ENCODE results near the gene SNX25.

SNX25 gene

GRCh38 chr4:185182239-185182638 lies 27.2 kb upstream of the SNX25 start:
- ChIA-PET CTCF (no interaction called here), POLR2A (interaction anchor here (1.0 kb wide), 1 partner anchor 20 kb away, joined by 3 read pairs; no protein-coding TSS in a partner anchor)
- DNase-seq (ENCODE audit: extremely low spot score): no peak
- TF ChIP-seq ZNF384 (IDR thresholded peaks at IDR 0.05) (no peak), LEF1 (IDR thresholded peaks at IDR 0.05; ENCODE audit: borderline replicate concordance) (no peak), CTBP1 (IDR thresholded peaks at IDR 0.05; ENCODE audit: borderline replicate concordance) (no peak), FOXK2 (IDR thresholded peaks at IDR 0.05) (no peak), L3MBTL2 (conservative IDR thresholded peaks at IDR 0.05) (no peak), ARNT (IDR thresholded peaks at IDR 0.05) (no peak), BHLHE40 (IDR thresholded peaks at IDR 0.05; ENCODE audit: borderline replicate concordance) (no peak), ELF4 (IDR thresholded peaks at IDR 0.05) (no peak), SUZ12 (IDR thresholded peaks at IDR 0.05) (no peak), HDGF (IDR thresholded peaks at IDR 0.05; ENCODE audit: borderline replicate concordance) (no peak), TARDBP (IDR thresholded peaks at IDR 0.05) (no peak), SP1 (IDR thresholded peaks at IDR 0.05) (no peak), NFRKB (IDR thresholded peaks at IDR 0.05) (no peak), FOXM1 (IDR thresholded peaks at IDR 0.05; ENCODE audit: borderline replicate concordance) (no peak), FOXA1 (IDR thresholded peaks at IDR 0.05) (no peak)
- TF ChIP-seq, protein P1, sequence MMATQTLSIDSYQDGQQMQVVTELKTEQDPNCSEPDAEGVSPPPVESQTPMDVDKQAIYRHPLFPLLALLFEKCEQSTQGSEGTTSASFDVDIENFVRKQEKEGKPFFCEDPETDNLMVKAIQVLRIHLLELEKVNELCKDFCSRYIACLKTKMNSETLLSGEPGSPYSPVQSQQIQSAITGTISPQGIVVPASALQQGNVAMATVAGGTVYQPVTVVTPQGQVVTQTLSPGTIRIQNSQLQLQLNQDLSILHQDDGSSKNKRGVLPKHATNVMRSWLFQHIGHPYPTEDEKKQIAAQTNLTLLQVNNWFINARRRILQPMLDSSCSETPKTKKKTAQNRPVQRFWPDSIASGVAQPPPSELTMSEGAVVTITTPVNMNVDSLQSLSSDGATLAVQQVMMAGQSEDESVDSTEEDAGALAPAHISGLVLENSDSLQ (IDR thresholded peaks at IDR 0.05): no peak

- POLR2A ChIA-PET: interaction anchor here (1.0 kb wide), 2 partner anchors 41 to 450 kb away, joined by 3 to 4 read pairs; partner anchors contain the start of genes CENPU and SLC25A4
- CTCF ChIA-PET: interaction anchor here (0.6 to 1.8 kb wide), 24 partner anchors 9 to 1276 kb away, joined by 3 to 15 read pairs (median 3); no protein-coding TSS in a partner anchor
- peak; percentile 29 for DNase-seq (ENCODE audit: extremely low spot score)
- no peak for TF ChIP-seq CTBP1 (IDR thresholded peaks at IDR 0.05; ENCODE audit: borderline replicate concordance)
Observed at GRCh38 chr4:185183622-185184281, 25.6 kb upstream of the SNX25 start.

- POLR2A ChIA-PET: interaction anchor here (1.2 to 2.2 kb wide), 3 partner anchors 10 to 44 kb away, joined by 3 to 5 read pairs (median 5); partner anchors contain the start of gene SLC25A4
- TF ChIP-seq ZNF384 (IDR thresholded peaks at IDR 0.05) (no peak), SP1 (IDR thresholded peaks at IDR 0.05) (no peak)
- TF ChIP-seq, protein P1 (IDR thresholded peaks at IDR 0.05): peak; percentile 53; the same call in 1 of the 2 replicates
- CTCF ChIA-PET: interaction anchor here (0.6 to 1.1 kb wide), 2 partner anchors 13 to 951 kb away, joined by 3 read pairs; no protein-coding TSS in a partner anchor
Observed at GRCh38 chr4:185186769-185187168, 22.6 kb upstream of the SNX25 start.

GRCh38 chr4:185189606-185190305 lies 19.6 kb upstream of the SNX25 start:
- ChIA-PET CTCF (no interaction called here), POLR2A (no interaction called here)
- no peak for DNase-seq (ENCODE audit: extremely low spot score)
- no peak for TF ChIP-seq LEF1 (IDR thresholded peaks at IDR 0.05; ENCODE audit: borderline replicate concordance)
- no peak for TF ChIP-seq HDGF (IDR thresholded peaks at IDR 0.05; ENCODE audit: borderline replicate concordance)
- TF ChIP-seq CTBP1 (IDR thresholded peaks at IDR 0.05; ENCODE audit: borderline replicate concordance): no peak

More at GRCh38 chr4:185186769-185187168, 22.6 kb upstream of the SNX25 start:
- no peak for DNase-seq (ENCODE audit: extremely low spot score)

GRCh38 chr4:185190306-185190856 lies 19.0 kb upstream of the SNX25 start:
- CTCF ChIA-PET: no interaction called here
- no peak for DNase-seq (ENCODE audit: extremely low spot score)
- TF ChIP-seq FOXK2 (IDR thresholded peaks at IDR 0.05) (no peak), FOXA1 (IDR thresholded peaks at IDR 0.05) (no peak), LEF1 (IDR thresholded peaks at IDR 0.05; ENCODE audit: borderline replicate concordance) (no peak), NFRKB (IDR thresholded peaks at IDR 0.05) (no peak), SP1 (IDR thresholded peaks at IDR 0.05) (no peak), ARNT (IDR thresholded peaks at IDR 0.05) (no peak), TARDBP (IDR thresholded peaks at IDR 0.05) (no peak)
- POLR2A ChIA-PET: no interaction called here

GRCh38 chr4:185192059-185192458 lies 17.3 kb upstream of the SNX25 start:
- no peak for DNase-seq (ENCODE audit: extremely low spot score)
- no peak for TF ChIP-seq BHLHE40 (IDR thresholded peaks at IDR 0.05; ENCODE audit: borderline replicate concordance)
- ChIA-PET CTCF (no interaction called here), POLR2A (no interaction called here)

Measured in HEK293T (cell line).